NCI-H446 (cell line): ENCODE data around the gene PARD3B.

ENCODE experiments used
- DNase-seq, 2 experiments: peaks; one replicate each; lab custom pipeline; 2025; lab: John Stamatoyannopoulos, UW

Gene PARD3B

DNA sequence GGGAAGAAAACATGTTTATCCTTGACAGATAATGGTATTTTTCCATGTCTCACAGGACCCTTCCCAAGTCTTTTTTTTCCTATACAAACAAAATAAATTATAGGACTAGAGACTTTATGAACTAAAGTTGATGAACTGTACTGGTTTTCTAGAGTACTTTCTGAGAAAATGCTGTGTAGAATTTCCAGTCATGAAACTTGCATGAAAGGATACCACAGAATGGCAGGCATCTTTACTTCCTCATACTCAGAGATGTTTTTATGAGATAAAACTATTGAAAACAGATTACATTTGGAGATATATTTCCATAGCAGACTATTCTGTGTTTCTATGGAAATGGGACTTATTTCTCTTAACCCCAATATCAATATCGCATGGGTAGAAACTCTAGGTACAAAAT is 403.5 kb downstream of the PARD3B start:
- DNase-seq, result no peak

DNA sequence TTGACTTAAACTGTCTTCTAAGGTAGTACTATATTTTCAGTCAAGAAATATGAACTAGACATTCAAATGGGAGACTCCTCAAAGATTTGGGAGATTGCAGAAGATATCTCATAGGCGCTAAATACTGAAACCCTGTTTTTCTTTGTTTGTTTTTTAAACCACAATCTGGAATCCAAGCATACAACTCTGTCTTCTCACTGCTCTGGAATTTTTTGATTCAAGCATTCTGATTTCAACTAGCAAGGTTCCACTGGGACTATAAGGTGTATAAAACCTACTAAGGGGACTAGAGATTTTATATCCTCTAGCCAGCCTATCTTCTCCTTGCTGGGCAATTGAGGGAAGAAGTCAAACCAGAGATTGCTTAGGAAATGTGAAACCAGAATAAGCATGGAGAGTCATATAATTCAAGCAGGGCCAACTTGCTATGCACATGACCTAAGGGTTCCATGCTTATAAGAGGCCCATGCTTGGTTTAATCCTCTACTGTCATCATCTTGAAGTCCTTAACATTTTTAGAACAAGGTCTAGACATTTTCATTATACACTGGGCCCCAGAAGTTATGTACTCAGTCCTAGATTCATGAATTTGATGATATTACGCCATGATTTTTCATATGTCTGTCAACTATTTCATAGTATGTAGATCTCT is 405.5 kb downstream of the PARD3B start:
- DNase-seq, result no peak

DNA sequence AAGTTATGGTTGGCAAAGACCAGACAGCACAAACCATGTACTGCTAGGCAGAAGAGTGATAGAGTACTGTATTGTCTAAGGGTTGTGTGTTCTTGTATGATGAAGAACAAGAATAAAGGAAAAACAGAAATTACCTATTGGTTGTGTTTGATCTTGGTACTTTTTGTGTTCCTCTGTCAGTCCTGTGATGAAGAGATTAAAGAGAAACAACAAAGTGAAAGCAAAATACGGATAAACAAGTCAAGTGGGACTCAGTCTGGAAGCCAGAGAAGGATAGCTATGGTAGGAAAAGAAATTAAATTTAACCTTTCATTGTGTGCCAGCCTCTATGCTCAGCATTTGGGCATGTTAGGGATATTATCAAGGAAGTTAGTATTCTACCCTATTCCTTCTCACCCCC is 413.1 kb downstream of the PARD3B start:
- no peak for DNase-seq

DNA sequence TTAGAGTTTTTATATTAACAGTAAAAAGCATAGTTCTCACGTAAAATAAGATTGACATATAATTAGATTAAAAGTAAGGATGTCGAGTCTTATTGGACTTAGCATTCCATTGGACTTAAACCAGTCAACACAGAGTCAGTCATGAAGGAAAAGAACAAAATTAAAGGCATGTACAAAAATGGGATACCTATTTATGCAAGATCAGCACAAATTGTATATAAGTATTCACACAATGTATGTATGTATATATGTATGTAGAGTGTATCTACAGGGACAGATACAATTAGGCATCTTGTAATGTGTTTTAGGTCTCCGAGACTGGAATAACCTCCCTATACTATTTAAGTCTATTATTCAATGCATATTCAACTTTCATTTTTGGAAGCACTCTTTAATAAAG is 419.1 kb downstream of the PARD3B start:
- no peak for DNase-seq

DNA sequence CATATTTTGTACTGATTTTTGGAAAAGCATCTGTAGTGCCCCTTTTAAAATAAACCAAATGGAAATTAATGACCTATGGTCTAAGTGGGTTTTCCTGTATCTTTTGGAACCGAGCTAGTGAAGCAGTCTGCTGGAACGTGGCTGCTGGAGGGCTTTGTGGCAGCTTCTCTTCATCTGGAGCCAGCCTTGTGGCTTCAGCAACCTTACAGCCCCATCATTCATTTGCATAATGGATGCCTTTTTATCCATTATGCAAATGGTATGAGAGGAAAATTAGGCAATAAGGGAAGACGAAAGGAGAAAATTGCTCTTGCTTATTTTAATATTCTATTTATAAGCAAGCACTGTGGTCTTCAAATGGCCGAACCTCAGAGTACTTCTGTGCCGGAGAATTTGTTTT is 421.0 kb downstream of the PARD3B start:
- DNase-seq, result no peak

DNA sequence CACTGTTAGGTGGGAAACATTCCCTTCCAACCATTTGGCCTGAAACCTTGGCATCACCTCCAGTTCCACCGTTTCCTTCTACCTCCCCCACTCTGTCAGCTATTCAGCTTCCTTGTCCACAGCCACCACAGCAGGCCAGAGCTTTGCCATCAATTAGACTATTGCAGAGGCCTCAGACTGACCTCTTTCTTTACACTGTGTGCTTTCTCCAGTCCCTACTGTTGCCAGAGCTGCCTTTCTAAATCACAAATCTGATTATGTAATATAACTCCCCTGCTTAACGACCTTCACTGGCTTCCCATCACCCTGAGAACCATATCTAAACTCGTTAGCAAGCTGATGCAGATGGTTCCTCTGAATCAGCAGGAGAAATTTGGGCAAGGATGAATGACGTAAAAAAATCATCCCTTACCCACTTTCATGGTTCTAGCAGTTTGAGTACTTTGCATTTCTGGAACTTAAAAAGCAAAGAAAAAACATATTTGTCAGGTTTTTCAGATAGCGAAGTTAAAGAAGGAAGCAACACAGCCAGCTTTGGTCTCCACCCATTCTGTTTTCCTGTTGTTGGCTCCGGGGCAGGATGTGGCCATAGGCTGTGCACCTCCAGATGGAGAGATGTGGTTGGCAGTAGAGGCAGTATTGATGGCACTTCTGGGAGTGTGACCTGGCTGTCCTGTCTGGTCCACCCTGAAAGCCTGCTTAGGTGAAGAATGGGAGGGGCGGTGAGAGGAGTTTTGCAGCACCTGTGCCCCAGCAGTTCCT is 422.1 kb downstream of the PARD3B start:
- peak in 1 of 2 experiments; percentile 20 for DNase-seq

DNA sequence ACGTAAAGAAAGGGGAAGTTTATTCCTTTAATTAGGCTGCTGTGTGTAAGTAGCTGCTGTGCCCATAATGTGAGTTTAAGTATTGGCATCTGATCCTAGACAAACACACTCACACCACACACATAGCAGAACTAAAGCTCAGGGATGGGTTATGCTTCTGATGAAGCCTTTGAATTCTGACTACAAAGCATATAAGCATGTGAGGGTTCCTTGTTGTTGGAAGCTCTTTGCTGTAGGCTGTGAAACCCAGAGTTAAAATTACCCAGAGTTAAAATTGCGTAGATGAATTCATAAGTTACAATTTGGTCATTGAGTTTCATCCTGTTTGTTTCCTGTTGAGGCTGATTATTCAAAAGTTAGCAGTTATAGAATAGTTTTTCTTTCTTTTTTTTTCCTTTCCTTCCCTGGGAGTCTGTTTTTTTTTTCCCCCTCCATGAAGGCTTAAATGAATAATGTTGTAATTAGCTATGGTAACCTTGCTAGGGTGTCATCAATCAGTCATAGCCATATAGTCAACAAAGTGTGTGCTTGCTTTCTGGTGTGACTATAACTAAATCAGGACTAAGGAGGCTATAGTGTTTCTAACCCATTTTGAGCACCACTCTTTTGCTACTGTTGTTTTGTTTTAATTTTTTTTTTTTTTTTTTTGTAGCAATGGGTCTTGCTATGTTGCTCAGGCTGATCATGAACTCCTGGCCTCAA is 426.1 kb downstream of the PARD3B start:
- no peak for DNase-seq

DNA sequence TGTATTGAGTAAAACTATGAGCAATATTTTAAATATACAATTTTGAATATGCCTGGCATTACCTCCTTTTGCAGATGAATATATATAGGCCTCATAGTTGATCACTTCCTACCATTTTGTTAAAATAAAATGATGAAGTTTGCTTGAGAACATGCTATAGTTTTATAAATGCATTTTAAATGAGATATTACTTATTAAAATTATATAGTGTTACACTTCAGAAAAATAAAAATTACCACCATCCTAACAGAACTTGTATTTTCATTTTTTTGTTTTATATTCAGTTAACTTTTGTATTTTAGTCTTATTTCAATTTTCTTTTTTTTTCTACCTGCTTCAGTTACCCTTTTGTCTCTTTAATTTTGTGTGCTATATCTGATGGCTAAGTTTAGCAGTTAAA is 426.9 kb downstream of the PARD3B start:
- DNase-seq, result no peak

DNA sequence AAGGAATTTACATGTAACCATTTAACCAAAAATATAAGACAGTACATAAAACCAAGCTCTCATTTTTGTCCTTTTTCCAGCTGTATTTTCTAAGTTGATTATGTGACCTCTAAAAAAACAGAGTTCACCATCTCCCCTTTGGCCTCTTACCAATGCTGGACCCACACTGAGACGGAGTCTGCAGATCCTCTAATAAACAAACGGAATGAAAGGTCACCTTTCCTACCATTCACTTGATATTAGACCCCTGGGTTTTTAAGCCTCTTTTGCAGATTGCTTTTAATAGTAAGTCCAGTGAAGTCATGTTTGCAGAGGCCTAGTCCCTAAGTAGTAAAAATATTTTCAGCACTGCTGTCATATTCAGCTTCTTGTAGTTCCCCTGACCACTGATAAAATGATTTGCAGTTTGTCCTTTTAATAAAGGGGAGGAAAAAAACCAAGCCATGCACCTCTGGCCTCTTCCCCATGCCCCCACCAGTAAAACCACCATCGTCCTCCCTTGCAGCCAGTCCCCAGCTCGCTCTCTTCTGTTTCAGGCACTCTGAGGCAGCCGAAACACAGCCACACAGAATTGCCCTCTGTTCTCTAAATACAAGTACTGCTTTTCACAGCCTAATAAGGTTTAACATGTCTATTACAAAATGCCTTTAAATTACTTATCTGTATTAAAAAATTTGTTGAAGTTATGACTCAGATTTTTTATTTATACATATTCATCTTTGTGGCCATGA is 427.5 kb downstream of the PARD3B start:
- DNase-seq, result no peak

DNA sequence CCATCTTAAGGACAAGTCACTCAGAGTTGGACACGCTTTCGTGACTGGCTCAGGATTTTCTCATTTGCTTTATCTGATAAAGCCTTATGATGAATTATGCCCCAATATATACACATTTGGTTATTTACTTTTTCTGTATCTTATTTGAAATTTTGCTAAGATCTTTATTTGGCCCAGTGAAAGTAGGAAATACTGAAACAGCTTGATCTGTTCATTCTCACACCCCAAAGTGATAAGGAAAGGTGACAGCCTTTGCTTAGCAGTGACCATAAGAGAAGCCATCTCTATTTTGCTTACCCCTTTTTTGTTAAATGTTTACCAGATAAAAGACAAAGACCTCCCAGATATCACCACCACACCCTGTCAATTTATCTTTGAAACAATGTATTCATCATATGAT is 428.3 kb downstream of the PARD3B start:
- DNase-seq, result no peak

DNA sequence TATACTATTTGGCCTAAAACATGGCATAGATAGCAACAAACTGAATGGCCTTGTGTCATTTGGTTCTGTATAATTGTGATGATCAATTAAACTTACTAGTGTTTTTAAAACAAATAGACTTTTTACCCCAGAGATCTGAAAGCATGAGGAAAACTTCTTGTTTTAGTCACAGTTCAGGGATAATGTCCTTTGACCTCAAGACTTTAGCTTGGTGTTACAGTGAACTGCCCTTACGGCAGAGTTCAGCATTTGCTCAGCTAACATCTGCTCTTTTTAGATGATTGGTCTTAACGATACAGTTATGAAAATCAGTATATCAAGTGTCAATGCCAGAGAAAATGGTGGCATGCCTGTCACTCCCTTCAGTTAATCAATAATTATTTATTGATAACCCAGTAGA is 429.2 kb downstream of the PARD3B start:
- DNase-seq, result no peak

DNA sequence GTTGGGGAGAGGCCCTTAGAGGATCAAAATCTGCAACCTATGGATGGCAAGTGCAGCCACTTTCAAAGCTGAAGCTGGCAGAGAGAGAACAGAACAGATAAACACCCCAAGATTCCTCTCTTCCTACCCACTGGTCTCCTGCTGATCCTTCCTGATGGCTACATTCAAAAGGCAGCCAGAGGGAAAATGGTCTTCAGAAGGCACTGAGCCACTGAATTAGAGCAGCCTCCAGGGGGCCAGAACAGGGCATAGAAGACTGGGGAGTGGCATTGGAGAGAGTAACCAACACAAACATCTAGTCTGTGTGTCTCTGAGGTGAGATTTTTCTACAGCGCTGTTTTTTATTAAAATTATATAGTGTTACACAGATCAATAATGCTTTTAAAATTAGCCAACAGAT is 432.6 kb downstream of the PARD3B start:
- DNase-seq, result peak in 1 of 2 experiments; percentile 2

DNA sequence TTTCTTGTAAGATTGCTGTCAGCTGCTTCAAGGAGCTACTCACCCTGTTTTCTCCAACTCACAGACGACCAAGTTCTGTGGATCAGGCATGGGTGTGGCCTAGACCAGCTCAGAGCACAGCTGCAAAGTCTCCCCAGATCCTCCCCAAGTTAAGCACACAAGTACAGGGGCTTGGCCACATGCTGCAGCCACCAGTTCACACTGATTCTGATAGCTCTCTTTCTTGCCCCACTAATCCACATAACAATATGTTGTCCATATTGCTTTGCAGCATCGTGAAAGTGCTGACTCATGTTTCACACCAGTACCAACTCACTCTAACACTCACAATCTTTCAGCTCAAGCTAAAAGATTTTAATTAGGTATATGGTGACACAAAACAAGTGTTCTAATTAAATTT is 437.0 kb downstream of the PARD3B start:
- DNase-seq, result no peak

DNA sequence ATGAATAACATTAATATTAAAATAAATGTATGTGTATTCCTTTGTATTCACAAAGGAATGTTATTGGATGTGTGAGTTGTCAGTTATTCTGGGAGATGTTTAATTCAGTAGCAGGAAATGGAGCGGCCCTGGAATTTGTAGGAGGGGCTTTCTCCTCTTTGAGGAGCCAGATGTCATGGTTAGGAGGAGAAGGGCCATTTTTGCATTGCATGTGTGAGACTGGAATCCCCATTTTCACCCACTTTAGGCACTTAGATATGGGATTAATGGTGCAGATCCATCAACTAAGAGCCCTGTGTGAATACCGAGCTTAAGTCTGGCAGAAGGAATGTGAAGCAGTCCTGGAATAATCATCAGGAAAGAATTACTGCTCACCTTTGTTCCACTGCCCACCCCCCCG is 439.2 kb downstream of the PARD3B start:
- DNase-seq, result no peak

DNA sequence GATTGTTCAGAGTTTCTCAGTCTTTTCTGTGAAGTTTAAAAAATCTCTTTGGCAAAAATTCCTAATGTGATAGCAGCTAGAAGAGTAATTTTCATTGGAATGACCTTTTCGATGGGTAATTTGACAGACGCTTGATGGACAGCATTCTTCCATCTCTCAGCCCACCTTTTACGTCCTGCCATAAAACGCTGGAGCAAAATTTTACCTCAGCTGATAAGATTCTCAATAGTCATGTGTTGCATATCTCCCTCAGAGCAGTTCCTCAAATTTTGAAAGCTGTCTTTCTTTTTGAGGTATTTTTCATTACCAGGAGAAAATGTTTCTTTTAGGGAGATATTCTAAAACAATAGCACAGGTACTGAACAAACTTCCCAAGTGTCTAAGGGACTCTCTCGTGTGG is 441.4 kb downstream of the PARD3B start:
- DNase-seq, result no peak

DNA sequence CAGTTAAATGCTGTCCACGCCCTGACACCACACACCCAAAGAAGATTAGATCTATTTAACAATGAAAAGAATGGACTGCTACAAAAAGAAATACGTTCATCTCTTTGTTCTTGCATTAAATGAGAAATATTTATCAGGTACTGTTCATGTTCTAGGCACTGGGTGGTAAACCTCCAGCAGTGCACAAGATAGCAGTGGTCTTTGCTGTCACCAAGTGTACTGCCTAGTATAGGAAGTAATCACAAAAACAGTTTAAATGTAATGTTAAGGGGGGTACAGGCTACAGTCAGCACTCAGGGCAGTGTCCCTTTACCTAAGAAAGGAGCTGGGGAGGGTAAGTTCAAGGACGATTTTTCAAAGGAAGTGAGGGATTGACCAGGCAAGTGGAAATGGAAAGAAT is 443.6 kb downstream of the PARD3B start:
- no peak for DNase-seq

DNA sequence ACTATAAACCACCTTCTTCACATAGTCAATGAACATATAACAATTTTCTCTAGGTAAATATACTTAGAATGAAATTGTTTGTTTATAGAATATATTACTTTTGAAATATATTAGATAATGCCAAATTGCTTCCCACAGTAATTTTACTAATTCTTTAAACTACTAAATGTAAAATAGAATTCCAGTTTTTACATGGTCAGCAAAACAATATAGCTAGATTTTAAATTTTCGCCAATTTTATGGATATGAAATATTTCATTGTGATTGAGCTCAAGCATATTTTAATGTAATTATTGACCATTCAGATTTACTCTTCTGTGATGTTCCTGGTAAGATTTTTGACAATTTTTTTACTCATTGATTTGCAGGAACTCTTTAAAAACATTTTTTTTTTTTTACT is 444.6 kb downstream of the PARD3B start:
- DNase-seq, result no peak

DNA sequence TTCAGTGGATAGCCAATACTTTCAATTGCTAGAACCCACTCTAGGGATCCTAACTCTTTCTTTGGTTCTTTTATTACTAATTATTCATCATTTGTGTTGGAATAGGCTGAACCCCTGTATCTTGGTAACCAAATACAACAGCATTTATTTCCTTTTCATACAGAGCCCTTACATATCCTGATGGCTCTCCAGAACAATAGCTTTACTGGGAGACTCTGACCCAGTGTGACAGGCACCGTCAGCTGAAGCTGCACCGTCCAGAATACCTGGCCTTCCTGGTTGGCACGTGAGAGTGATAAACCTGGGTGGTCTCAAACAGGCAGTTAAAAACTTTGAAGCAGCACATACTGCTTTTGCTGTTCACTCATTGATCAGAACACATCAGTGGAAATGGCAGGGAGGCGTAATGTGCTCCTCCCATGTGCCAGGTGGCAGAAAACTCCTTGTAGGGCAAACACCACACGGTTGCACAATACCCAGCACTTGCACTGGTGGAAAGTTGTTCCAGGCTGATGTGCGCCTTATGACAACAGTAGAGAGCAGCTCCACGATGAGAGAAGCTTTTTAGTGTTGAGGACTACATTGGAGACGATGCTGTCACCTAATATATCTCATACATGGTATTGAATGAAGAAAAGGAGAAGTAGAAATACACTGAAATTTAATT is 456.2 kb downstream of the PARD3B start:
- DNase-seq, result no peak

DNA sequence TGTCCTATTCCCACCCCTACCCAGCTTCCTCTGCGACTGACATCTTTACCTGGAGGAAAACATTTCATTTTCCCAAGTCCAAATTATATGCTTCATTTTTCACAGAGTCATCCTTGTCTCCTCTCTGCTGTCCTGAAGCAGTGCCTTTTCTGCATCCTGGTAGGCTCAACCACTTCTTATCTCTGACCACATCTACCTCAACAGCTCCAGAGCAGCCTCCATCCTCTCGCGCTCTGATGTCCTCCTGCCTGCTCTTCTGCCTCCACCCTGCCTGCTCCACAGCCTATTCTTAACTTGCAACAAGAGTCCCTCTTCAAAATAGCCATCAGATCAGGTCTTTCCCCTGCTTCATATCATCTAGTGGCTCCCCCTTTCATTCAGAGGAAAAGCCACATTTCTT is 457.1 kb downstream of the PARD3B start:
- DNase-seq, result no peak

DNA sequence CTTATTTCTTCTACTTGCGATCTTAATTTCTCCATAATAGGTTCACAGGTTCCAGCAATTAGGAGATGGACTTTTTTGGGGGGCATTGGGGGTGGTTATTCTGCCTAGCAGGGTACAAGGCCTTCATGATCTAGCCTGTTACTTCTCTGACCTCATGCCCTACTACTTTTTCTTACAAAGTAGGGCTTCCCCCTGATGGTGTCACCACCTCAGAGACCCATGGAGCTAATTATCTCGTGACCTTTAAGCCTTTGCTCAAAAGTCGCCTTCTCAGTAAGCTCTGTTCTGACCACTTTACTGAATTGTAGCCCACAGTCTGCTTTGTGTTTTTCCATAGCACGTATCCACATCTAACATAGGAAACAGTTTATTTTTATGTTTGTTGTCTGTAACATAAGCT is 458.0 kb downstream of the PARD3B start:
- DNase-seq, result no peak

DNA sequence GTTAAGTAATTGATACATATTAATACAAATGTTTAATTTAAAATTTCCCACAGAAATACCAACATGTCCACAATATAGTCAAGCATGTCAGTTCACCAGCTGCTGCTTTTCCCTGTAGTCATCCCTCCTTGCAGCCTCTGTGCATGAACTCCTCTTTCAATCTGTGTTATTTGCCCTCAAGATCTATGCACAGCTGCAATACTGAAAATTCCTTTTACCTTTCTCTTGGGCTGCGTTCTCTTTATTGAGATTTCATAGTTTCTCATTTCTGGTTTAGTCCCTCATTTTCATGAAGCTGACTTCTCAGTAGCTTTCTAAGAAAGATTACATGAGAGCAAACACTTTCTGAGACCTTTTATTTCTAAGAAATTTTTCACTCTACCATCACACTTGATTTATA is 464.9 kb downstream of the PARD3B start:
- no peak for DNase-seq

DNA sequence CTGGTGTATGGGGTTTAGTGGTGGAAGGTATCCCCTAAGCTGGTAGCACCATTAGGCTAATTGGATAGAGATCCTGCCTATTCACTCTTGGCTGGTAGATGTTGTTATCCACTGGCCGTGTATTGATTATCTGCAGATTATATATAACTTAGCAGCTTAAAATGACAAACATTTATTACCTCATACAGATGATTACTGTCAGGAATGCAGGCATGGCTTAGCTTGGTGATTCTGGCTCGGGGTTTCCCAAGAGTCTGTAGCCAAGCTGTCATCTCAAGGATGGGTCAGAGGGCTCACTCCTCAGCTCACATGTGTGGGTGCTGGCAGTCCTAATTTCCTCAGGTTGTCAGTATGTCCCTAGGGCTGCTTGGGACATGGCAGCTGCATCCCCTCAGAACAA is 465.8 kb downstream of the PARD3B start:
- no peak for DNase-seq
